K562 (cell line): ENCODE measurements around the gene TENT4B. TPM values are rescaled to one million over a fixed set of nuclear protein-coding genes. Genes with fewer than 3 reads are reported as not detected.

ENCODE experiments used
- ARNT ChIP-seq, 2 experiments: fragments of 450-650 bp; IDR thresholded peaks; 2 replicates each; pipeline ENCODE4 v1.6.1; 2016; ENCODE audit warnings: mild to moderate bottlenecking in 1 of 2
- CLOCK ChIP-seq: fragments of 250-450 bp; sonication (Bioruptor Pico); IDR thresholded peaks from 2 replicates; pipeline ENCODE4 v1.4.0; 2020; ENCODE audit warnings: mild to moderate bottlenecking, moderate library complexity, borderline replicate concordance
- MBD2 ChIP-seq: sonication (generic); IDR thresholded peaks from 2 replicates; pipeline ENCODE4 v1.6.1; 2016; ENCODE audit warnings: low read depth, borderline replicate concordance
- MXI1 ChIP-seq: IDR thresholded peaks from 2 replicates; pipeline ENCODE4 v1.6.1; 2011; ENCODE audit warnings: low read depth, mild to moderate bottlenecking, improper control_type of control experiment, low read length
- SP1 ChIP-seq: sonication (generic); formaldehyde crosslinking; IDR thresholded peaks from 2 replicates; pipeline ENCODE4 v1.8.1; 2022; ENCODE audit warnings: mild to moderate bottlenecking, missing genetic modification reagents
- USF1 ChIP-seq: sonication (generic); formaldehyde crosslinking; IDR thresholded peaks from 2 replicates; pipeline ENCODE4 v1.9.0; 2022; ENCODE audit warnings: mild to moderate bottlenecking, missing genetic modification reagents
- VEZF1 ChIP-seq: fragments of 200-800 bp; sonication (Bioruptor generic); IDR thresholded peaks from 2 replicates; pipeline ENCODE4 v1.6.1; 2017; ENCODE audit warnings: missing genetic modification characterization, missing compliant biosample characterization
- ZFP36 ChIP-seq: fragments of 150-350 bp; IDR thresholded peaks from 2 replicates; pipeline ENCODE4 v1.6.1; 2018; ENCODE audit warnings: low read length, low read depth; ENCODE audit not compliant: partially characterized antibody
- polyA plus RNA-seq, 8 experiments: library from polyadenylated mRNA; depleted of rRNA in 4 of 8; stranded (reverse) in 5 of 8; unstranded in 3 of 8; fragments of >200 nt; fragmentation: Nextera tagmentation in 2 of 8; fragmentation: Illumina TruSeq in 1 of 8; extraction: Ambion mirVana in 2 of 8; extraction: Trizol in 1 of 8; gene quantifications; 2 replicates each; pipeline versions ENCODE4 v1.2.1 to v1.2.3, GENCODE V29; 2011 to 2014; ENCODE audit warnings: inconsistent platforms in 1 of 8, missing spikeins in 1 of 8
- total RNA-seq, 7 experiments: library from RNA; depleted of rRNA in 6 of 7; stranded (reverse); fragments of >200 nt in 6 of 7; fragmentation: Illumina TruSeq in 2 of 7; extraction: Trizol in 2 of 7; gene quantifications; 2 replicates each; pipeline versions ENCODE4 v1.2.1 to v1.2.3, GENCODE V29; 2011 to 2021; ENCODE audit warnings: low replicate concordance in 1 of 7
- TF ChIP-seq, protein P1 (sequence below): sonication (generic); formaldehyde crosslinking; IDR thresholded peaks from 2 replicates; pipeline ENCODE4 v1.8.0; 2022; ENCODE audit warnings: missing genetic modification reagents, mild to moderate bottlenecking, borderline replicate concordance
- TF ChIP-seq, protein P2 (sequence below): fragments of 150-350 bp; conservative IDR thresholded peaks from 2 replicates; pipeline ENCODE4 v1.6.1; 2014; ENCODE audit warnings: low read length
- TF ChIP-seq, protein P3 (sequence below), 2 experiments: fragments of 450-650 bp; IDR thresholded peaks; 2 replicates each; pipeline ENCODE4 v1.6.1; 2018; ENCODE audit warnings: mild to moderate bottlenecking in 2 of 2, low read depth in 1 of 2; ENCODE audit not compliant: partially characterized antibody in 2 of 2

TENT4B gene
- total and polyA plus RNA-seq, 9 of the 15 experiments (the other 6 are each of a cell fraction or from before 2014, with no cell fraction given): 5.2 to 8.4 (median 7.0) TPM

DNA sequence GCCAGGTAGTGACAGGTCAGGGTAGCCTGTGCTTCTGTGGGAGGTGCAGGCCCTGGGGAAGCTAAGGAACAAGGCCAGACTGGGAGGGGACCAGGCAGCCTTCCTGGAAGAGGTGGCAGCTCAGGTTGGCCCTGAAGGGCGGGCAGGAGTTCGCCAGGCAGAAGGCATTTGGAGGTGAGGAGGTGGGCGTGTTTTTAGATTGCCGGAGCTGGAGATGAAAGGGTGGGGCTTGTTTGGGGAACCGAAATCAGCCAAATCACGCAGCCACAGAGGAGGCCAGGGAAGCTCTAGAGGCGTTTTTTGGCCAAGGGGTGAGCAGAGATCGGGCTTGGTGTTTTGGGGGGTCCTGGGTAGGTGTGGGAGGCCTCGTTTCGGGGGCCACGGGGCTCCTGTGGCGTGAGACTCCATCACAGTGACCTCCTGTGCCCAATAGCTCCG is 120.8 kb downstream of the TENT4B start (continued):
- TF ChIP-seq, protein P1, sequence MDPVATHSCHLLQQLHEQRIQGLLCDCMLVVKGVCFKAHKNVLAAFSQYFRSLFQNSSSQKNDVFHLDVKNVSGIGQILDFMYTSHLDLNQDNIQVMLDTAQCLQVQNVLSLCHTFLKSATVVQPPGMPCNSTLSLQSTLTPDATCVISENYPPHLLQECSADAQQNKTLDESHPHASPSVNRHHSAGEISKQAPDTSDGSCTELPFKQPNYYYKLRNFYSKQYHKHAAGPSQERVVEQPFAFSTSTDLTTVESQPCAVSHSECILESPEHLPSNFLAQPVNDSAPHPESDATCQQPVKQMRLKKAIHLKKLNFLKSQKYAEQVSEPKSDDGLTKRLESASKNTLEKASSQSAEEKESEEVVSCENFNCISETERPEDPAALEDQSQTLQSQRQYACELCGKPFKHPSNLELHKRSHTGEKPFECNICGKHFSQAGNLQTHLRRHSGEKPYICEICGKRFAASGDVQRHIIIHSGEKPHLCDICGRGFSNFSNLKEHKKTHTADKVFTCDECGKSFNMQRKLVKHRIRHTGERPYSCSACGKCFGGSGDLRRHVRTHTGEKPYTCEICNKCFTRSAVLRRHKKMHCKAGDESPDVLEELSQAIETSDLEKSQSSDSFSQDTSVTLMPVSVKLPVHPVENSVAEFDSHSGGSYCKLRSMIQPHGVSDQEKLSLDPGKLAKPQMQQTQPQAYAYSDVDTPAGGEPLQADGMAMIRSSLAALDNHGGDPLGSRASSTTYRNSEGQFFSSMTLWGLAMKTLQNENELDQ: no peak
- TF ChIP-seq ARNT (IDR thresholded peaks at IDR 0.05) (no peak), USF1 (CRISPR knock-in tag) (no peak), ZFP36 (peak; percentile 96), VEZF1 (CRISPR knock-in tag) (peak; percentile 37; the same call in 1 of the 2 replicates), SP1 (no peak), MBD2 (no peak), MXI1 (no peak), CLOCK (CRISPR knock-in tag) (no peak)
- TF ChIP-seq, protein P2, sequence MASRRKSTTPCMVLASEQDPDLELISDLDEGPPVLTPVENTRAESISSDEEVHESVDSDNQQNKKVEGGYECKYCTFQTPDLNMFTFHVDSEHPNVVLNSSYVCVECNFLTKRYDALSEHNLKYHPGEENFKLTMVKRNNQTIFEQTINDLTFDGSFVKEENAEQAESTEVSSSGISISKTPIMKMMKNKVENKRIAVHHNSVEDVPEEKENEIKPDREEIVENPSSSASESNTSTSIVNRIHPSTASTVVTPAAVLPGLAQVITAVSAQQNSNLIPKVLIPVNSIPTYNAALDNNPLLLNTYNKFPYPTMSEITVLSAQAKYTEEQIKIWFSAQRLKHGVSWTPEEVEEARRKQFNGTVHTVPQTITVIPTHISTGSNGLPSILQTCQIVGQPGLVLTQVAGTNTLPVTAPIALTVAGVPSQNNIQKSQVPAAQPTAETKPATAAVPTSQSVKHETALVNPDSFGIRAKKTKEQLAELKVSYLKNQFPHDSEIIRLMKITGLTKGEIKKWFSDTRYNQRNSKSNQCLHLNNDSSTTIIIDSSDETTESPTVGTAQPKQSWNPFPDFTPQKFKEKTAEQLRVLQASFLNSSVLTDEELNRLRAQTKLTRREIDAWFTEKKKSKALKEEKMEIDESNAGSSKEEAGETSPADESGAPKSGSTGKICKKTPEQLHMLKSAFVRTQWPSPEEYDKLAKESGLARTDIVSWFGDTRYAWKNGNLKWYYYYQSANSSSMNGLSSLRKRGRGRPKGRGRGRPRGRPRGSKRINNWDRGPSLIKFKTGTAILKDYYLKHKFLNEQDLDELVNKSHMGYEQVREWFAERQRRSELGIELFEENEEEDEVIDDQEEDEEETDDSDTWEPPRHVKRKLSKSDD: no peak
- TF ChIP-seq, protein P3, sequence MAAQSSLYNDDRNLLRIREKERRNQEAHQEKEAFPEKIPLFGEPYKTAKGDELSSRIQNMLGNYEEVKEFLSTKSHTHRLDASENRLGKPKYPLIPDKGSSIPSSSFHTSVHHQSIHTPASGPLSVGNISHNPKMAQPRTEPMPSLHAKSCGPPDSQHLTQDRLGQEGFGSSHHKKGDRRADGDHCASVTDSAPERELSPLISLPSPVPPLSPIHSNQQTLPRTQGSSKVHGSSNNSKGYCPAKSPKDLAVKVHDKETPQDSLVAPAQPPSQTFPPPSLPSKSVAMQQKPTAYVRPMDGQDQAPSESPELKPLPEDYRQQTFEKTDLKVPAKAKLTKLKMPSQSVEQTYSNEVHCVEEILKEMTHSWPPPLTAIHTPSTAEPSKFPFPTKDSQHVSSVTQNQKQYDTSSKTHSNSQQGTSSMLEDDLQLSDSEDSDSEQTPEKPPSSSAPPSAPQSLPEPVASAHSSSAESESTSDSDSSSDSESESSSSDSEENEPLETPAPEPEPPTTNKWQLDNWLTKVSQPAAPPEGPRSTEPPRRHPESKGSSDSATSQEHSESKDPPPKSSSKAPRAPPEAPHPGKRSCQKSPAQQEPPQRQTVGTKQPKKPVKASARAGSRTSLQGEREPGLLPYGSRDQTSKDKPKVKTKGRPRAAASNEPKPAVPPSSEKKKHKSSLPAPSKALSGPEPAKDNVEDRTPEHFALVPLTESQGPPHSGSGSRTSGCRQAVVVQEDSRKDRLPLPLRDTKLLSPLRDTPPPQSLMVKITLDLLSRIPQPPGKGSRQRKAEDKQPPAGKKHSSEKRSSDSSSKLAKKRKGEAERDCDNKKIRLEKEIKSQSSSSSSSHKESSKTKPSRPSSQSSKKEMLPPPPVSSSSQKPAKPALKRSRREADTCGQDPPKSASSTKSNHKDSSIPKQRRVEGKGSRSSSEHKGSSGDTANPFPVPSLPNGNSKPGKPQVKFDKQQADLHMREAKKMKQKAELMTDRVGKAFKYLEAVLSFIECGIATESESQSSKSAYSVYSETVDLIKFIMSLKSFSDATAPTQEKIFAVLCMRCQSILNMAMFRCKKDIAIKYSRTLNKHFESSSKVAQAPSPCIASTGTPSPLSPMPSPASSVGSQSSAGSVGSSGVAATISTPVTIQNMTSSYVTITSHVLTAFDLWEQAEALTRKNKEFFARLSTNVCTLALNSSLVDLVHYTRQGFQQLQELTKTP (IDR thresholded peaks at IDR 0.05; ENCODE audit: low read depth in 1 of 2, partially characterized antibody in 2 of 2): no peak
